ENCODE measurements around the gene CPED1. TPM values are rescaled to one million over a fixed set of nuclear protein-coding genes. Genes with fewer than 3 reads are reported as not detected.

Gene CPED1
- total RNA-seq, 2 experiments from 2014 or later: not detected

- peak overlapping the region; percentile 5; the same call in 1 of the 2 replicates for H3K4me2 ChIP-seq (ENCODE audit: low read length)
- no peak overlapping the region for H3K4me3 ChIP-seq (ENCODE audit: low read depth, low read length, poor library complexity, severe bottlenecking)
- no peaks in the 10 kb centered on the region for H3K9me3 ChIP-seq (ENCODE audit: low read length)
- intact Hi-C loops (cut with micrococcal nuclease; ENCODE audit: unreplicated experiment): no loop called here
- no peaks in the 10 kb centered on the region for H4K20me1 ChIP-seq (ENCODE audit: insufficient read depth, low read length)
- TF ChIP-seq CTCF (conservative IDR thresholded peaks at IDR 0.05; ENCODE audit: low read length) (no peak), EZH2phosphoT487 (IDR thresholded peaks at IDR 0.05; ENCODE audit: borderline replicate concordance, low read depth, low read length) (no peak)
- no peaks in the 10 kb centered on the region for H3K79me2 ChIP-seq (ENCODE audit: insufficient read depth, low read depth, low read length)
- H3K9me2 ChIP-seq (ENCODE audit: insufficient read depth, low read length): no peaks in the 10 kb centered on the region
- H2AFZ ChIP-seq (ENCODE audit: low read length): peak overlapping the region; percentile 25; the same call in 1 of the 2 replicates
- DNase-seq (ENCODE audit: low spot score): peak; percentile 46
- no peak overlapping the region for H3K27ac ChIP-seq (ENCODE audit: low read depth, low read length, poor library complexity, severe bottlenecking)
- no TSS peak for BruUV-seq (replicated peaks)
- peaks cover 8% of the 10 kb centered on the region for H3K4me1 ChIP-seq (ENCODE audit: insufficient read depth, low read length, poor library complexity, severe bottlenecking)
- POLR2A ChIA-PET: no interaction called here
- CTCF ChIA-PET (ENCODE audit: unreplicated experiment): no interaction called here
- no peaks in the 10 kb centered on the region for H3K36me3 ChIP-seq (ENCODE audit: insufficient read depth, low read length)
These were observed 313.8 kb downstream of the CPED1 start for GRCh38 chr7:121302214-121302745.

- H2AFZ ChIP-seq (ENCODE audit: low read length): no peak overlapping the region
- no peaks in the 10 kb centered on the region for H3K9me3 ChIP-seq (ENCODE audit: low read length)
- no peak overlapping the region for H3K4me3 ChIP-seq (ENCODE audit: low read depth, low read length, poor library complexity, severe bottlenecking)
- no TSS peak for BruUV-seq (replicated peaks)
- no peak overlapping the region for H3K27ac ChIP-seq (ENCODE audit: low read depth, low read length, poor library complexity, severe bottlenecking)
- H3K9me2 ChIP-seq (ENCODE audit: insufficient read depth, low read length): no peaks in the 10 kb centered on the region
- no peaks in the 10 kb centered on the region for H3K36me3 ChIP-seq (ENCODE audit: insufficient read depth, low read length)
- no peaks in the 10 kb centered on the region for H4K20me1 ChIP-seq (ENCODE audit: insufficient read depth, low read length)
- H3K4me1 ChIP-seq (ENCODE audit: insufficient read depth, low read length, poor library complexity, severe bottlenecking): peaks cover 8% of the 10 kb centered on the region
- intact Hi-C loops (cut with micrococcal nuclease; ENCODE audit: unreplicated experiment): no loop called here
- DNase-seq (ENCODE audit: low spot score): no peak
- H3K4me2 ChIP-seq (ENCODE audit: low read length): no peak overlapping the region
- ChIA-PET POLR2A (no interaction called here), CTCF (ENCODE audit: unreplicated experiment) (no interaction called here)
- no peak for TF ChIP-seq CTCF (conservative IDR thresholded peaks at IDR 0.05; ENCODE audit: low read length)
- no peak for TF ChIP-seq EZH2phosphoT487 (IDR thresholded peaks at IDR 0.05; ENCODE audit: borderline replicate concordance, low read depth, low read length)
- no peaks in the 10 kb centered on the region for H3K79me2 ChIP-seq (ENCODE audit: insufficient read depth, low read depth, low read length)
These were observed 315.1 kb downstream of the CPED1 start for GRCh38 chr7:121303422-121304101.

GRCh38 chr7:121304102-121304658 lies 315.7 kb downstream of the CPED1 start:
- TF ChIP-seq EZH2phosphoT487 (IDR thresholded peaks at IDR 0.05; ENCODE audit: borderline replicate concordance, low read depth, low read length) (no peak), CTCF (conservative IDR thresholded peaks at IDR 0.05; ENCODE audit: low read length) (no peak)
- no peak overlapping the region for H3K4me3 ChIP-seq (ENCODE audit: low read depth, low read length, poor library complexity, severe bottlenecking)
- no peak overlapping the region for H2AFZ ChIP-seq (ENCODE audit: low read length)
- no peaks in the 10 kb centered on the region for H3K36me3 ChIP-seq (ENCODE audit: insufficient read depth, low read length)
- ChIA-PET CTCF (ENCODE audit: unreplicated experiment) (no interaction called here), POLR2A (interaction anchor here (0.5 kb wide), 1 partner anchor 141 kb away, joined by 3 read pairs; no protein-coding TSS in a partner anchor)
- H3K9me2 ChIP-seq (ENCODE audit: insufficient read depth, low read length): no peaks in the 10 kb centered on the region
- H3K79me2 ChIP-seq (ENCODE audit: insufficient read depth, low read depth, low read length): no peaks in the 10 kb centered on the region
- H3K9me3 ChIP-seq (ENCODE audit: low read length): no peaks in the 10 kb centered on the region
- H4K20me1 ChIP-seq (ENCODE audit: insufficient read depth, low read length): no peaks in the 10 kb centered on the region
- no peak overlapping the region for H3K4me2 ChIP-seq (ENCODE audit: low read length)
- peaks cover 8% of the 10 kb centered on the region for H3K4me1 ChIP-seq (ENCODE audit: insufficient read depth, low read length, poor library complexity, severe bottlenecking)
- intact Hi-C loops (cut with micrococcal nuclease; ENCODE audit: unreplicated experiment): no loop called here
- no peak overlapping the region for H3K27ac ChIP-seq (ENCODE audit: low read depth, low read length, poor library complexity, severe bottlenecking)
- no TSS peak for BruUV-seq (replicated peaks)
- DNase-seq (ENCODE audit: low spot score): no peak

Measured in OCI-LY7 (cell line).